Activated CD8-positive, alpha-beta T cell treated with anti-CD3 and anti-CD28 coated beads for 36 hours (primary cell): ENCODE measurements around the gene PRR20D. TPM values are rescaled to one million over a fixed set of nuclear protein-coding genes. Genes with fewer than 3 reads are reported as not detected.

Experiments
- ATAC-seq: fragments of 200-7000 bp; cut with Tn5 transposase; one replicate; pipeline ENCODE4 v1.10.0; 2021; ENCODE audit warnings: mild to moderate bottlenecking, moderate library complexity
- CTCF ChIA-PET: fragments of 350-600 bp; sonication (Branson Sonifier 250); formaldehyde crosslinking; loops from one replicate; lab custom pipeline; 2021; ENCODE audit warnings: antibody characterized with exemption; lab: Charles Lee
- POLR2A ChIA-PET: fragments of 350-600 bp; sonication (Branson Sonifier 250); formaldehyde crosslinking; loops from one replicate; lab custom pipeline; 2021; ENCODE audit warnings: antibody characterized with exemption; lab: Charles Lee
- DNase-seq: peaks from one replicate; pipeline ENCODE4 v3.0.0-alpha.2; 2020
- H3K27ac Mint-ChIP-seq: one replicate; pipeline ENCODE4 v1.8.0; 2021; ENCODE audit warnings: mild to moderate bottlenecking, mixed read lengths
- H3K27me3 Mint-ChIP-seq: one replicate; pipeline ENCODE4 v1.8.0; 2021; ENCODE audit warnings: mixed read lengths
- H3K36me3 Mint-ChIP-seq: one replicate; pipeline ENCODE4 v1.8.0; 2021; ENCODE audit warnings: low read depth, mixed read lengths
- H3K4me1 Mint-ChIP-seq: one replicate; pipeline ENCODE4 v1.8.0; 2021; ENCODE audit warnings: low read depth, mixed read lengths
- H3K4me3 Mint-ChIP-seq: one replicate; pipeline ENCODE4 v1.8.0; 2021; ENCODE audit warnings: mild to moderate bottlenecking, moderate library complexity, mixed read lengths
- H3K9me3 Mint-ChIP-seq: one replicate; pipeline ENCODE4 v1.8.0; 2021; ENCODE audit warnings: mixed read lengths
- CTCF ChIP-seq: fragments of 200-600 bp; IDR thresholded peaks from one replicate; pipeline ENCODE4 v1.8.0; 2022; ENCODE audit warnings: antibody characterized with exemption, mild to moderate bottlenecking
- intact Hi-C: fragments of 100-400 bp; cut with micrococcal nuclease; formaldehyde crosslinking; loops from one replicate; pipeline ENCODE4 v1.10.0; 2022
- total RNA-seq, 2 experiments: library from RNA; stranded (reverse); gene quantifications; one replicate each; pipeline ENCODE4 v1.2.3, GENCODE V29; 2021

The PRR20D gene
- total RNA-seq, 2 experiments from 2014 or later = not detected

DNA sequence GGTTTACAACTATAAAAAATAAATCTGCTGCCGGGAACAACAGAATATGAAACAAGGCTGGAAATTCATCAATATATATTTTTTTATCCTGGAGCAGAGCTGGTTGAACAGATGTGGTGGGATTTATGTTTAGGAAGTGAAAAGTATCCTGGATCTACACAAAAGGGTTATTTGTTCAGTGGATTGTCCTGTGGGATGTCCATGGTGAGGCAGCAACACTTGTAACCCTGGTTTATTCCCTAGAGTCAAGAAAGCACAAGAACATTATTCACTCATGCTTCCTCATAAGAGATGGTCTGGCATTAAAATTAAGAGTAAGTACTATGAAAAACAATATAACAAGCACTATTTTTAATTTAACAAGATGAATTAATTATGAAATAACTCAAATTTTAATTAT is 52.6 kb downstream of the PRR20D start:
- H3K9me3 Mint-ChIP-seq = peaks cover 9% of the 10 kb centered on the region
- no peak for DNase-seq
- no peak overlapping the region for H3K4me3 Mint-ChIP-seq

More for the DNA sequence above, 52.6 kb downstream of the PRR20D start:
- Mint-ChIP-seq H3K4me1 (no peaks in the 10 kb centered on the region), H3K36me3 (no peaks in the 10 kb centered on the region), H3K27ac (no peak overlapping the region), H3K27me3 (no peaks in the 10 kb centered on the region)
- intact Hi-C loops = no loop called here
- ChIA-PET POLR2A (no interaction called here), CTCF (no interaction called here)
- TF ChIP-seq CTCF = no peak
- ATAC-seq = no peak

Other genes starting within 250 kb of the PRR20D start
- gene PRR20A, start 19.7 kb upstream of the PRR20D start, total RNA-seq = not detected
- not detected for gene PRR20B, start 13.1 kb upstream of the PRR20D start, total RNA-seq
- gene PRR20C, start 6.6 kb upstream of the PRR20D start, total RNA-seq = not detected
- gene PRR20E, start 6.6 kb downstream of the PRR20D start, total RNA-seq = not detected